Islet precursor cell (in vitro differentiated cells): ENCODE data around the gene CCBE1.

ENCODE experiments used
- DNase-seq: peaks from one replicate; pipeline ENCODE4 v3.0.0-alpha.2; 2018

Gene CCBE1

GRCh38 chr18:59437851-59438569 is 259.2 kb downstream of the CCBE1 start:
- DNase-seq = no peak

- peak; percentile 5 for DNase-seq
These were observed 264.2 kb downstream of the CCBE1 start for GRCh38 chr18:59432803-59433597.

GRCh38 chr18:59431131-59431530 is 266.1 kb downstream of the CCBE1 start:
- DNase-seq = no peak

DNA sequence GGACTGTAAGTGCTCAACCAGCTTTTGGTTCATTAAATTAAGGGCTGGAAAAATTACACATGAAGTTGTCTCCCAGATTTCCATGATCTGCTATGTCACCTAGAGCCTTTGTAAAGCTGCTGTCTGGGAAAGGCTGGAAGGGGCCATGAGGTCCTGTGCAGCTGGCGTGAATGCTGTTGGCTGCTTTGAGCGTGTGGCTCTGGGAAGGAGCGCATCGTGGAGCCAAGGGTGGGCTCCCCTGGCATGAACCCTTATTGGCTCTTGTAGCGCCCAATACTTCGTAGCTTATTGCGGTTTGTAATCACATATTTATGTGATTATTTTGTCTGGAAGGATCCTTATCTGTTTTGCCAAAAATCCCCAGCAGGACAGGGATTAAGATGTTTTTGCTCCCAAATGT is 267.6 kb downstream of the CCBE1 start:
- DNase-seq = peak; percentile 12

DNA sequence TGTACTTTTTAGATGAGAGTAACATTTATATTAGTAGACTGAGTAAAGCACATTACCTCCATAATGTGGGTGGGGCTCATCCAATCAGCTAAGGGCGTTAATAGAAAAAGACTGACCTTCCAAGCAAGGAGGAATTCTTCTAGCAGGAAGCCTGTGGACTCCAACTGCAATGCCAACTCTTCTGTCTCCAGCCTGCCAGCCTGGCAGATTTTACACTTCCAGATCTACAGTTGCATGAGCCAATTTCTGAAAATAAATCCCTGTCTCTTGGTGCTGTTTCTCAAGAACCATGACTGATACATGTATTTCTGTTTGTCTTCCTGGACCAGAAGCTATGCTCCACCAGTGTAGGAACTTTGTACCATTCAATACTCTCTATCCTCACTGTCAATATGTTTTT is 269.2 kb downstream of the CCBE1 start:
- DNase-seq = peak; percentile 7

GRCh38 chr18:59426855-59427254 is 270.4 kb downstream of the CCBE1 start:
- DNase-seq = no peak

DNA sequence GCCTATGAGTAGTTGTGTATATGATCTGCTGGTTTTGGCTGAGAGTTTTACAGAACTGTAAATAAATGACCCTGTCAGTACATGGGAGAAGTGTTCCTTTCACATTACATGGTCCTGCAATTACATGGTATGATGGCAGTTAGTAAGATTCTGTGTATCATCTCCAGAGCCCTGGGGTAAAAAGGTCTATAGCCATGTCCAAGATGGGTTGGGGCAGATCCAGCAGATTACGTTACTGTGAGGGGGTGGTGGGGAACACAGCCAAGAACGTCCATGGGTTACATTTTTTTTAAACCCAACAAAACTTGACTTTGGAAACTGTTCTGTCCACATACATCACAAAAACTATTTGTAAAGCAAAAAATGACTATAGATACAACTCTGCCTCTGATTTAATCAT is 274.0 kb downstream of the CCBE1 start:
- DNase-seq = no peak

DNA sequence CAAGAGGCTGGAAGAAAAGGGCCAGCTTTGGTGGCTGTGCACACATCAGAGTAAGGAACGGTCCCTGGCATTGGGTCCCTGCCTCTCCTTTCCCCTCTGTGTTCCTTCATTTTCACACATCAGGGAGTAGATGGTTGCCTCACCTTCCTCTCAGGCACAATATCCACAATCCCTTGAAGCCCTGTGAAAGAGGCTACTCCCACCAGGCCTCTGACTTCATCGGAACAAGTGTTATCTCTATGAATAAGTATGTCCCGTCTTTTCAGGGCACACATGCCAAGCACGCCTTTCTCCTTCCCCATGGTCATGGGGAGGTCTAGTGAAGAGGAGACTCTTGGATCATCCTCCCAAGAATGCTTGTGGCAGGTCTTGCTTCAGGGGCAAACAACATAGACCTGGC is 277.0 kb downstream of the CCBE1 start:
- DNase-seq = peak; percentile 34

DNA sequence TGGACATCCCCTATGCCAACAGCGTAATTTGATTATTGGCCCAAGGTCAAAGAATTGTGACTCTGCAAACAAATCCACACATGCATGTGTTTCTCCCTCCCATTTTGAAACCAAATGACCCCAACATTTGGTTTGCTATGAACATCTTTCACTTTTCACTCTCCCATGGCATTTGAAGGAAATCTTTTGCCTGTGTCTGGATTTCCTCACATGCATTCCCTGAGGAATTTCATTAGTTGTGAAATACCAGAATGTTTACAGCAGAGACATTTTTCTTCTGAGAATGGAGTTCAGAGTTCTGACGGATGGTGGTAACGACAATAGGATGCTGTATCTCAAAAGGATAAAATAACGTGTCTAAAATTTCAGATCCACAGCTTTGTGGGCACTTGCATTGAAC is 277.8 kb downstream of the CCBE1 start:
- no peak for DNase-seq

DNA sequence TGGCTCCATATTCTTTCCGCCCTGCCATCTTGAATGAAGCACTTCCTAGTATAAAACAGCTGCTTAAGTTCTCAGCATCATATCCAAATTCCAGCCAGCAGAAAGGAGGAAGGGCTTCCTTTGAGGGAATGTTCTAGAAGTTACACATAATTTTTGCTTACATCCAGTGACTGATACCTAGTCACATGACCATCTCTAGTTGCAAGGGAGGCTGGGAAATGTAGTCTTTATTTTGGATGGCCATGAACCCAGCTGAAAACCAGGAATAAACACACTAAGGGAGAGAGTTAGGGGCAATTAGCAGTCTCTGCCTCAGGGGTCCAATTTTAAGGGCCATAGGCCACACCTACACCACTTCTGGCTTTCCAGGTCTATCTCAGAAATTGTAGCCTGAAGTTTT is 280.4 kb downstream of the CCBE1 start:
- peak; percentile 12 for DNase-seq

- peak; percentile 7 for DNase-seq
These were observed 283.0 kb downstream of the CCBE1 start for GRCh38 chr18:59414111-59414653.

DNA sequence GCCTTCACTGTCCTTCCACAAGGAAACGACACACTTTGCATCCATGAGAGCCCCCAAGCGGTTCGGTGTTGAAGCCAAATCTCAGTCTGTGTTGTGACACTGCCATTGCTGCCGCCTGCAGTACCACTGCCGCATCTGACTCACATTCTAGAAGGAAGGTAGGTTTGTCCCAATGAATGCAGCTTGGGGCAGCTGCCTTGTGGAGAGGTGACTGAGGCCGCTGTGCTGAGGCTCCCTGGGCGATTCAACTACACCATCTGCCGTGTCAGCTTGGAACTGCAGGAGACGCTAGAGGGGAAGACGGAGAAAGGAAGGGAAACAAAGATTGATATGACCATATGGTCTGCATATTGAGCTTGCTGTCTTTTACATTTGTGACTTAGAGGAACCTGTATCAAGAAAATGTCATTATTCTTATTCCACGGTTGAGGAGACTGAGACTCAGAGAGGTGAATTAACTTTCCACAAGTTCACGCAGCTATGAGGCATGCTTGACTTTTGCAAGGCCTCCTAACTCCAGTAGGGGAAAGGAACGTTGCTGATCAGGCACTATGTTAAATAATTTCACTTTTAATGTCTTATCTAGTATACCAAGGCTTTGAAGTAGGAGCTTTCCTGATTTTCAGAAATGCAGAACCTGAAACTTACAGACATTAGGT is 294.7 kb downstream of the CCBE1 start:
- DNase-seq = peak; percentile 97

DNA sequence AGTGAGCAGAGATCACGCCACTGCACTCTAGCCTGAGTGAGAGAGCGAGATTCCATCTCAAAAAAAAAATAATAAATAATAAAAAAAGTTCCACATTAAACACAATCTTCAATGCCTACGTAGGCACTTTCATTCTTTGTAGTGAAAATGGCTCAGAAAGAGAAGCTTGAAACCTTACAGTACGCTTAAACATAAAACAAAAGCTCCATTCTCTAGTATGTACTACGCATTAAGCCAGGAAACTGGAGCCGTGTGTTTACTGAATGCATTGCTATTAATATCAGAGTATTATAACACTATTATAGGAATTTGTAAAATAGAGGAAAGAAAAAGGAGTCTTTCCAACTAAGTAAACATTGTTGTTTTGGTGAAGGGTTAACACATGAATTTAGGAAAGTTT is 296.8 kb downstream of the CCBE1 start:
- no peak for DNase-seq

DNA sequence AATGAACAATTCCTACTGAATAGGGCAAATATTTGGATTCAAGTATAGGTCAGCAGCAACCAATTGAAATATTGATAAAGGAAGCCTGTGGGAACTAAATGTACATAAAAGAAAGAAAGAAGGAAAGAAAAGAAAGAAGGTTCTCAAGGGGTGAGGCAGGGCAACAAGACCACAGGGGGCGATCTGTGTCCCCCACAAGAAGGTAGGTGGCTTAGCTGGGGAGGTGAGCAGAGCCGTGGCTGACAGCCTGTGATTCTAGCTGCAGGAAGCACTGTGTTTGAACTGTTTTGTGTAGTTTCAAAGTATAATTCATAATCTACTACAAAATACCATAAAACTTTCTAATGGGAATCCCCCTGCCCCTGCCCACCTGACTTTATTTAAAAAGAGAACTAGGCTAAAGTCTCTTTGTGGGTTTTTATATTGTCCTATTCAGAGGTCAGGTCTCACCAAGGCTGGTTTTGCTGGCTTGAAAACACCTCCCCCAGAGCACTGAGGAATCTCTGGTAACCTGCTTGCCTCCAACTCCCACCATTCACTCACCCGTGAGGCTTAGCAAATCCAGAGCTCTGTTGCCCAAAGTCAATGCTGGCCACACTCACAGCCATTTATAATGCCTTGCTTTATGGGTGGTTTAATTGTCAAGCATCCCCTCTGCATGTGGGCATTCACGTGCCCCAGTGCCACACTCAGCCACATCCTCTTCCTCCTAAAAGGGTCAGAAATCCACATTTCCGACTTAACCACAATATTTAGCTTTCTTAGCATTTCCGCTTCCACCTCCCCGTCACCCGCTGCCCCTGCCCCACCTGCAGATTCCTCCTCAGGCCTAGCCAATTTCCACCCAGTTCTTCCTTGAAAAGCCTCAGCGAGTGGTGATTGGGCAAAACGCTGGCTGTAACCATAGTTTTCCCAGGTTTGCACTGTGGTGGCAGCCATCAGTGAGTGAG is 301.7 kb downstream of the CCBE1 start:
- DNase-seq = no peak

GRCh38 chr18:59393381-59393780 is 303.8 kb downstream of the CCBE1 start:
- no peak for DNase-seq

DNA sequence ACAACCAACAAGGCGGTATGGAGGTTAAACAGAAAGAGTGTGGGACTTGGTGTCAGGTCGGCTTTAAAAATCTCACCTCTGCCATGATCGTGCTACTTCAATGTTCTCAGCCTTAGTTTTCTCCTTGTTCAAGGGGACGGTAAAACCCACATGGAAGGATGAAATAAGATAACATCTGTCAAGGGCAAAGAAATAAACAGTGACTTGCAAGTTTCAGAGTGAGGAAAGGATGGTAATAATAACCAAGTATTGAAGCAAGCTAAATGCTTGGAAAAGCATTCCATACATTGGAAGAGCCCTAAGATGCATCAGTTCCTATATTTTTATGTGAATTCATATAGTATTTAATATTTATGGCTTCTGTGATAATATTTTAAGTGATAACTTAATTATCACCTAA is 308.4 kb downstream of the CCBE1 start:
- DNase-seq = no peak

DNA sequence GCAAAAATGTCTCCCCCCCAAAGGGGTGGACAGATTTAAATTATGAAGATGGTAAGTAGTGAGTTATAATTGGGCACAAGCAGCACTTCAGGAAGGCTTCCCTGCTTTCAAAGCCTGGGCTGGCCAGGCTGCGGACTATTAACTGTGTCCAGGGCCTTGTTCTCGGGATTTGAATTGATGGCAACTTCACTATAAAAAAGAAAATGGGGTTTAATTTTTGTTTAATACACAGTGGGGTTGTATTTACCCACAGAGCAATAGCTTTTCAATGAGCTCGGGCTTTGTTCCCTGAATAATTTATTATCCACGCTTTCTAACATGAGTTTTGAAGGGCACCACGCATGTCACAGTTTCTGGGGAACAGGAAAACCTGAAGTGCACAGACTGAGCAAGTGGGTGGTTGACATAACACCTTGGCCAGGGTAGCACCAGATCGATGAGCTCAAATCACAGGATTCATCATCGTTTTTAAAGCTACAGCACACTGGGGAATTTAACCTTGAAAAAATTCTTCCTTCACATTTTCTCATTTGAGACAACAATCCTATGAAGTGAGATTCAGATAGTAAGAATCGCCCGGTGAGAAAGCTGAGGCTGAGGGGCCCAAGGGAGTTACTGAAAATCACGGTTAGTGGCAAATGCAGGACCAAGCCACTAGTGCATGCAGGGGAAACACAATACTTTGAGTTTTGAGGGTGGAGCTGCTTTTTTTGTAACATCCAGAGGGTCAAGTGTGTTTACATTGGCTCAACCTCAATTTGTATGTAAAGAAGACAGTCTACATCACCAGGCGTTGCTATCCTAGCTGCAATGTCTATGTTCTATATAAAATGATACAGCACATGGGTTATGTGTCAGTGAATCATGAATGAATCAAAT is 309.3 kb downstream of the CCBE1 start:
- DNase-seq = no peak

GRCh38 chr18:59386909-59387686 is 310.1 kb downstream of the CCBE1 start:
- DNase-seq = peak; percentile 56

DNA sequence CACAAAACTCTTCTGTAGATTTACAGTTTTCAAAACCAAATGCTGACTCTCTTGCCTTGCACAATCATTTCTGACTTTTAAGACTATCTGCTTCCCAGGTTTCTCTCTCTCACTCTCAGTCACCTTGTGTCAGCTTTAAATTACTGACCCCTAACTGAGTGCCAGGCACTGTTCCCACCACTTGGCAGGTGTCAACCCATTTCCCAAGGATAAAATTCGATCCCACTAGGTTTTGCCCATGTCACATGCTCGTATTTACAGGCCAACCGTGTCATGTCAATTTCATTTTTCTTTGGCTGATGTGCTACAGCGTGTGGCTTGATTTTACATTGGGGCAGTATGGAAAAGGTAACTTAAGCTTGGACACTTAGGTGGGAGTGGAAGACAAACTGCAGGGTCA is 312.0 kb downstream of the CCBE1 start:
- no peak for DNase-seq

DNA sequence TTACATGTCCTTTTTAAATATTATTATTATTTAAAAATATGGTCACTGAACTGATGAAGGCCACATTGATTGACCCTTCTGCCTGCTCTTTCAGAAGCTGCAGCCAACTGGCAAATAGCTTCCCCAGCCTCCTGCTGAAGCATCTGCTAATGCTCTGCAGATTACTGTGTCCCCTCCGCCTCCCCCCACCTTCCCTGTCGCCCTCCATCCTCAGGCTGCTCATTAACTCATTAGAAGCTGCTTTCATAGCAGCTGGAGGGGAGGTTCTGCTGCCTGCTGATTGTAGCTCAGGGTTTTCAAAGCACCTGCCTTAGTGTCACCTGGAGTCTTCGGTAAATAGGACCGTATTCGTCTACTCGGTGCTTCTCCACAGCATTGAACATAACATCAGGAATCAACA is 313.4 kb downstream of the CCBE1 start:
- DNase-seq = no peak

DNA sequence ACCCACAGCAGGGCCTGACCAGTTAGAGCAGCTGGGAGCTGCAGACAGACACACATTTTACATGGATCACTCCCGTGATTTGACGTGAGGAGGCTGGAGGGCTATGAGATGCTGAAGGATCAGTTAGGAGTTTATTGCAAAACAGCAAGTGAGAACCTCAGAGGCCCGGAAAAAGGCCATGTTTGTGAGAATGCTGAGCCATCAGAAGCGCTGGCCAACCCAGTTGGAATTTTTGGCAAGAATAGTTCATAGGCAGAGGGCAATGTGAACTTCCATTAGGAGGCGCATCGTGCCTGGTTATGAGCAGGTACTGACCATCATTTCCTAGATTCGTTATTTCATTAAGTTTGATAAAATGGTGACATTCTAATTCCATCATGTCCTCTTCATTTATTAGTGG is 314.8 kb downstream of the CCBE1 start:
- no peak for DNase-seq
